SK-N-SH (cell line): ENCODE data around the gene DMD. TPM values are rescaled to one million over a fixed set of nuclear protein-coding genes. Genes with fewer than 3 reads are reported as not detected.

Experiments used
- CTCF ChIA-PET: fragments of 300-600, 350-600 bp; formaldehyde crosslinking; extraction: SDS; loops from one replicate; lab custom pipeline; 2021; lab: Yijun Ruan, JAX
- POLR2A ChIA-PET: fragments of 350-600 bp; sonication (Branson Sonifier 250); formaldehyde crosslinking; extraction: SDS; loops from one replicate; lab custom pipeline; 2020; ENCODE audit warnings: antibody characterized with exemption, inconsistent platforms; lab: Yijun Ruan, JAX
- DNase-seq: peaks from one replicate; pipeline ENCODE4 v3.0.0; 2012
- H2AFZ ChIP-seq: fragments of 200-600 bp; sonication (generic); 2 replicates; pipeline ENCODE4 v1.8.1; 2016; ENCODE audit warnings: antibody characterized with exemption, mild to moderate bottlenecking, low read depth
- H3F3A ChIP-seq: fragments of 200-600 bp; sonication (generic); replicated peaks from 2 replicates; pipeline ENCODE3; 2016; ENCODE audit warnings: antibody characterized with exemption, mild to moderate bottlenecking; ENCODE audit not compliant: insufficient read depth
- H3K27ac ChIP-seq, 2 experiments: fragments of 200-500 bp in 1 of 2; fragments of 200-600 bp in 1 of 2; sonication (Bioruptor generic) in 1 of 2; sonication (generic), shearing (Covaris generic) in 1 of 2; 2 replicates each; pipeline versions ENCODE4 v1.5.1 to v1.6.1; 2014 to 2016; ENCODE audit warnings: low read depth in 2 of 2, inconsistent platforms in 1 of 2, low read length in 1 of 2, mild to moderate bottlenecking in 1 of 2, mixed read lengths in 1 of 2
- H3K27me3 ChIP-seq: fragments of 200-600 bp; sonication (generic), shearing (Covaris generic); 2 replicates; pipeline ENCODE4 v1.6.1; 2016; ENCODE audit warnings: mixed run types; ENCODE audit not compliant: insufficient read depth
- H3K36me3 ChIP-seq, 2 experiments: fragments of 200-500 bp in 1 of 2; fragments of 200-600 bp in 1 of 2; sonication (Bioruptor generic) in 1 of 2; sonication (generic) in 1 of 2; replicated peaks in 1 of 2; 2 replicates each; pipeline versions ENCODE3 to v1.5.1; 2014 to 2016; ENCODE audit warnings: low read length in 1 of 2, mild to moderate bottlenecking in 1 of 2; ENCODE audit not compliant: insufficient read depth in 2 of 2, control insufficient read depth in 1 of 2
- H3K4me1 ChIP-seq, 2 experiments: fragments of 200-500 bp in 1 of 2; fragments of 200-600 bp in 1 of 2; sonication (Bioruptor generic) in 1 of 2; sonication (generic), shearing (Covaris generic) in 1 of 2; 2 replicates each; pipeline versions ENCODE4 v1.5.1 to v1.6.1; 2014 to 2016; ENCODE audit warnings: low read depth in 1 of 2, low read length in 1 of 2, mixed run types in 1 of 2; ENCODE audit not compliant: insufficient read depth in 2 of 2, control insufficient read depth in 1 of 2
- H3K4me2 ChIP-seq: fragments of 200-600 bp; sonication (generic), shearing (Covaris generic); 2 replicates; pipeline ENCODE4 v1.6.1; 2017; ENCODE audit warnings: mixed run types
- H3K4me3 ChIP-seq, 2 experiments: fragments of 200-500 bp in 1 of 2; fragments of 200-600 bp in 1 of 2; sonication (Bioruptor generic) in 1 of 2; sonication (generic), shearing (Covaris generic) in 1 of 2; 2 replicates each; pipeline versions ENCODE4 v1.5.1 to v1.8.1; 2014 to 2016; ENCODE audit warnings: low read depth in 2 of 2, inconsistent platforms in 1 of 2, low read length in 1 of 2, mild to moderate bottlenecking in 1 of 2, mixed read lengths in 1 of 2, moderate library complexity in 1 of 2
- H3K79me2 ChIP-seq: fragments of 200-600 bp; sonication (generic); 2 replicates; pipeline ENCODE4 v1.8.1; 2017; ENCODE audit warnings: mild to moderate bottlenecking; ENCODE audit not compliant: insufficient read depth
- H3K9ac ChIP-seq: fragments of 200-600 bp; sonication (generic); 2 replicates; pipeline ENCODE4 v1.6.1; 2017; ENCODE audit warnings: mixed run types
- H3K9me2 ChIP-seq: fragments of 200-600 bp; sonication (generic); 2 replicates; pipeline ENCODE4 v1.6.1; 2017; ENCODE audit warnings: mixed run types
- H3K9me3 ChIP-seq: fragments of 200-600 bp; sonication (generic); 2 replicates; pipeline ENCODE4 v1.6.1; 2017; ENCODE audit warnings: mixed run types, mild to moderate bottlenecking, moderate library complexity
- H4K20me1 ChIP-seq: fragments of 200-600 bp; sonication (generic); 2 replicates; pipeline ENCODE4 v1.6.1; 2017; ENCODE audit warnings: mild to moderate bottlenecking, mixed run types; ENCODE audit not compliant: insufficient read depth
- FOXJ3 ChIP-seq: sonication (generic); formaldehyde crosslinking; IDR thresholded peaks from 2 replicates; pipeline ENCODE4 v1.5.1; 2020; ENCODE audit warnings: mild to moderate bottlenecking, missing genetic modification reagents
- FOXM1 ChIP-seq: IDR thresholded peaks from 2 replicates; pipeline ENCODE4 v1.4.0; 2012; ENCODE audit warnings: low read depth, mild to moderate bottlenecking
- MAX ChIP-seq: IDR thresholded peaks from 2 replicates; pipeline ENCODE4 v1.4.0; 2012; ENCODE audit warnings: low read depth
- MEF2A ChIP-seq: IDR thresholded peaks from 2 replicates; pipeline ENCODE4 v1.4.0; 2012; ENCODE audit warnings: low read depth, borderline replicate concordance
- NFIC ChIP-seq: IDR thresholded peaks from 2 replicates; pipeline ENCODE4 v1.4.0; 2012; ENCODE audit warnings: borderline replicate concordance
- RAD21 ChIP-seq: IDR thresholded peaks from 2 replicates; pipeline ENCODE4 v1.6.1; 2012; ENCODE audit warnings: mild to moderate bottlenecking, low read length
- RCOR1 ChIP-seq: fragments of 150-350 bp; IDR thresholded peaks from 2 replicates; pipeline ENCODE4 v1.6.1; 2017; ENCODE audit warnings: antibody characterized with exemption, low read length
- RFX5 ChIP-seq: IDR thresholded peaks from 2 replicates; pipeline ENCODE4 v1.6.1; 2012; ENCODE audit warnings: mild to moderate bottlenecking, improper control_type of control experiment, low read length
- SIN3A ChIP-seq: IDR thresholded peaks from 2 replicates; pipeline ENCODE4 v1.6.1; 2012; ENCODE audit warnings: low read depth, mild to moderate bottlenecking, low read length, moderate library complexity, borderline replicate concordance
- USF2 ChIP-seq: fragments of 150-350 bp; IDR thresholded peaks from 2 replicates; pipeline ENCODE4 v1.6.1; 2017; ENCODE audit warnings: antibody characterized with exemption, low read length, low read depth, borderline replicate concordance
- YY1 ChIP-seq: IDR thresholded peaks from 2 replicates; pipeline ENCODE4 v1.4.0; 2012; ENCODE audit warnings: low read depth, mild to moderate bottlenecking
- WGBS: methylation state at CpG from one replicate; pipeline ENCODE4 v1.1.6; 2017; ENCODE audit warnings: low lambda C conversion rate; 5-methylcytosine and 5-hydroxymethylcytosine counted together
- polyA plus RNA-seq, 3 experiments: library from polyadenylated mRNA; depleted of rRNA; stranded (reverse); fragments of >200 nt; gene quantifications; 2 replicates each; pipeline ENCODE4 v1.2.3, GENCODE V29; 2012

DMD gene
- polyA plus RNA-seq, 1 of the 3 experiments (the other 2 are of a cell fraction): 3.9 TPM

- WGBS: 58% methylated on average over 3 of the region's 3 CpGs
- H3K36me3 ChIP-seq: no peaks in the 10 kb centered on the region
- H2AFZ ChIP-seq: no peak overlapping the region
- H3K9ac ChIP-seq: no peak overlapping the region
- CTCF ChIA-PET: interaction anchor here (1.0 kb wide), 1 partner anchor 85 kb away, joined by 3 read pairs; no protein-coding TSS in a partner anchor
- H3K27me3 ChIP-seq: no peaks in the 10 kb centered on the region
- DNase-seq: no peak
- no peaks in the 10 kb centered on the region for H3K9me2 ChIP-seq
- TF ChIP-seq MAX (no peak), RFX5 (no peak)
- POLR2A ChIA-PET: no interaction called here
- H3K4me2 ChIP-seq: no peak overlapping the region
- no peaks in the 10 kb centered on the region for H4K20me1 ChIP-seq
- H3K79me2 ChIP-seq: no peaks in the 10 kb centered on the region
- H3K4me1 ChIP-seq: no peaks in the 10 kb centered on the region; a peak in 2 of 4 replicates
- H3F3A ChIP-seq: no peaks in the 10 kb centered on the region
- H3K4me3 ChIP-seq: no peak overlapping the region
- no peaks in the 10 kb centered on the region for H3K9me3 ChIP-seq
- no peak overlapping the region for H3K27ac ChIP-seq
Measured at GRCh38 chrX:31123335-31123734, 2088.0 kb downstream of the DMD start.

- Histone ChIP-seq H3K9ac (no peak overlapping the region), H4K20me1 (no peaks in the 10 kb centered on the region), H3K27ac (no peak overlapping the region), H3K36me3 (no peaks in the 10 kb centered on the region), H3K4me3 (no peak overlapping the region), H3F3A (no peaks in the 10 kb centered on the region), H3K27me3 (no peaks in the 10 kb centered on the region), H3K9me3 (no peaks in the 10 kb centered on the region), H3K9me2 (no peaks in the 10 kb centered on the region), H2AFZ (no peak overlapping the region), H3K79me2 (no peaks in the 10 kb centered on the region), H3K4me2 (no peak overlapping the region), H3K4me1 (no peaks in the 10 kb centered on the region)
- POLR2A ChIA-PET: no interaction called here
- no peak for DNase-seq
- TF ChIP-seq SIN3A (no peak), FOXM1 (no peak), USF2 (no peak), NFIC (no peak), MEF2A (no peak), RCOR1 (no peak), FOXJ3 (CRISPR knock-in tag) (no peak), RAD21 (no peak), RFX5 (no peak)
- CTCF ChIA-PET: no interaction called here
- 52% methylated on average over 4 of the region's 4 CpGs for WGBS
Measured at GRCh38 chrX:31117266-31117665, 2094.1 kb downstream of the DMD start.

GRCh38 chrX:31115398-31115797, 2096.0 kb downstream of the DMD start:
- H3K27ac ChIP-seq: no peak overlapping the region
- 34% methylated on average over 4 of the region's 4 CpGs for WGBS
- no peak overlapping the region for H3K4me3 ChIP-seq
- no peaks in the 10 kb centered on the region for H3K9me2 ChIP-seq
- no peaks in the 10 kb centered on the region for H4K20me1 ChIP-seq
- TF ChIP-seq FOXM1 (no peak), YY1 (no peak), RCOR1 (no peak)
- H2AFZ ChIP-seq: no peak overlapping the region
- H3K4me2 ChIP-seq: no peak overlapping the region
- H3K4me1 ChIP-seq: no peaks in the 10 kb centered on the region
- H3K9ac ChIP-seq: no peak overlapping the region
- H3K9me3 ChIP-seq: no peaks in the 10 kb centered on the region
- no peak for DNase-seq
- no peaks in the 10 kb centered on the region for H3K27me3 ChIP-seq
- H3K79me2 ChIP-seq: no peaks in the 10 kb centered on the region
- ChIA-PET CTCF (interaction anchor here (0.7 kb wide), 1 partner anchor 77 kb away, joined by 3 read pairs; no protein-coding TSS in a partner anchor), POLR2A (no interaction called here)
- no peaks in the 10 kb centered on the region for H3F3A ChIP-seq
- no peaks in the 10 kb centered on the region for H3K36me3 ChIP-seq
